B cell (primary cell): ENCODE results near the gene TRIM41. TPM values are rescaled to one million over a fixed set of nuclear protein-coding genes. Genes with fewer than 3 reads are reported as not detected.

Source experiments
- ATAC-seq: fragments of 200-7000 bp; cut with Tn5 transposase; one replicate; pipeline ENCODE4 v1.10.0; 2021; ENCODE audit warnings: low read depth, mild to moderate bottlenecking, moderate number of reproducible peaks, moderate library complexity
- CTCF ChIA-PET: fragments of 350-600 bp; sonication (Branson Sonifier 250); formaldehyde crosslinking; loops from one replicate; lab custom pipeline; 2021; ENCODE audit warnings: antibody characterized with exemption, inconsistent platforms; lab: Charles Lee
- POLR2A ChIA-PET: fragments of 350-600 bp; sonication (Branson Sonifier 250); formaldehyde crosslinking; loops from one replicate; lab custom pipeline; 2021; ENCODE audit warnings: antibody characterized with exemption; lab: Charles Lee
- DNase-seq: peaks from one replicate; pipeline ENCODE4 v3.0.0; 2013
- H2AFZ ChIP-seq: 2 replicates; pipeline ENCODE4 v1.6.1; 2012; ENCODE audit warnings: mild to moderate bottlenecking, low read depth, low read length; ENCODE audit not compliant: insufficient read depth, poor library complexity, severe bottlenecking
- H3K27ac ChIP-seq, 2 donors: 1 replicate in 1 of 2; 2 replicates in 1 of 2; pipeline ENCODE4 v1.5.1; 2012 to 2013; ENCODE audit warnings: low read length in 2 of 2, mild to moderate bottlenecking in 2 of 2, moderate library complexity in 1 of 2
- H3K27me3 ChIP-seq, 4 experiments: fragments of 200-600 bp in 1 of 4; sonication (generic) in 1 of 4; replicated peaks in 1 of 4; 1 replicate in 2 of 4; 2 replicates in 2 of 4; pipeline versions ENCODE4 v1.6.1 to v1.7.0; 2013 to 2016; ENCODE audit warnings: low read length in 3 of 4, mild to moderate bottlenecking in 2 of 4, mixed read lengths in 1 of 4, moderate library complexity in 1 of 4; ENCODE audit not compliant: insufficient read depth in 4 of 4, control insufficient read depth in 3 of 4; ENCODE audit errors: control extremely low read depth in 1 of 4
- H3K36me3 ChIP-seq, 2 experiments: replicated peaks in 1 of 2; 1 replicate in 1 of 2; 2 replicates in 1 of 2; pipeline versions ENCODE4 v1.6.1 to v1.7.1; 2013; ENCODE audit warnings: low read length in 1 of 2; ENCODE audit not compliant: insufficient read depth in 2 of 2, control insufficient read depth in 1 of 2; ENCODE audit errors: control extremely low read depth in 1 of 2, extremely low read depth in 1 of 2
- H3K4me1 ChIP-seq, 2 donors: fragments of 200-600 bp in 1 of 2; sonication (generic) in 1 of 2; 1 replicate in 1 of 2; 2 replicates in 1 of 2; pipeline versions ENCODE4 v1.5.1 to v1.6.1; 2013 to 2017; ENCODE audit warnings: low read length in 2 of 2; ENCODE audit not compliant: control insufficient read depth in 2 of 2, insufficient read depth in 2 of 2
- H3K4me2 ChIP-seq: replicated peaks from 2 replicates; pipeline ENCODE3; 2012; ENCODE audit warnings: mild to moderate bottlenecking, low read depth, low read length; ENCODE audit not compliant: poor library complexity, severe bottlenecking
- H3K4me3 ChIP-seq, 5 experiments: fragments of 200-600 bp in 1 of 5; sonication (generic) in 1 of 5; 1 replicate in 3 of 5; 2 replicates in 2 of 5; pipeline versions ENCODE4 v1.5.1 to v1.7.0; 2011 to 2016; ENCODE audit warnings: low read length in 4 of 5, mild to moderate bottlenecking in 4 of 5, low read depth in 2 of 5, control low read depth in 1 of 5, moderate library complexity in 1 of 5; ENCODE audit not compliant: insufficient read depth in 1 of 5; ENCODE audit errors: control extremely low read depth in 1 of 5, extremely low read depth in 1 of 5
- H3K79me2 ChIP-seq: fragments of 200-600 bp; sonication (generic); one replicate; pipeline ENCODE4 v1.6.0; 2016; ENCODE audit warnings: low read length; ENCODE audit not compliant: control insufficient read depth, insufficient read depth
- H3K9ac ChIP-seq: fragments of 200-600 bp; sonication (generic); 2 replicates; pipeline ENCODE4 v1.6.1; 2017; ENCODE audit warnings: mild to moderate bottlenecking, low read length, moderate library complexity
- H3K9me3 ChIP-seq, 3 donors: one replicate each; pipeline versions ENCODE4 v1.6.1 to v1.7.1; 2013; ENCODE audit warnings: low read length in 2 of 3; ENCODE audit not compliant: control insufficient read depth in 2 of 3, insufficient read depth in 1 of 3; ENCODE audit errors: control extremely low read depth in 1 of 3
- H4K20me1 ChIP-seq: 2 replicates; pipeline ENCODE4 v1.6.0; 2012; ENCODE audit warnings: mild to moderate bottlenecking, low read length; ENCODE audit not compliant: insufficient read depth, control insufficient read depth, poor library complexity, severe bottlenecking
- H3K27ac Mint-ChIP-seq: one replicate; pipeline ENCODE4 v1.8.0; 2021; ENCODE audit warnings: mixed read lengths
- H3K27me3 Mint-ChIP-seq: one replicate; pipeline ENCODE4 v1.8.0; 2021; ENCODE audit warnings: mixed read lengths
- H3K4me1 Mint-ChIP-seq: one replicate; pipeline ENCODE4 v1.8.0; 2021; ENCODE audit warnings: mixed read lengths
- H3K4me3 Mint-ChIP-seq: one replicate; pipeline ENCODE4 v1.8.0; 2021; ENCODE audit warnings: mixed read lengths
- H3K9me3 Mint-ChIP-seq: one replicate; pipeline ENCODE4 v1.8.0; 2022; ENCODE audit warnings: mixed read lengths; ENCODE audit not compliant: insufficient read depth
- EZH2 ChIP-seq: IDR thresholded peaks from 2 replicates; pipeline ENCODE4 v1.6.1; 2012; ENCODE audit warnings: borderline replicate concordance, low read depth, mild to moderate bottlenecking, moderate library complexity, low read length; ENCODE audit not compliant: insufficient read depth, poor library complexity, severe bottlenecking
- WGBS: methylation state at CpG from one replicate; pipeline ENCODE4 v1.1.5; 2013; ENCODE audit warnings: missing lambda C conversion rate; ENCODE audit not compliant: insufficient coverage; 5-methylcytosine and 5-hydroxymethylcytosine counted together
- intact Hi-C: fragments of 100-400 bp; cut with micrococcal nuclease; formaldehyde crosslinking; loops from one replicate; pipeline ENCODE4 v1.10.0; 2022
- polyA plus RNA-seq: library from polyadenylated mRNA; depleted of rRNA; stranded (reverse); fragments of >200 nt; gene quantifications from 2 replicates; pipeline ENCODE4 v1.2.3, GENCODE V29; 2012
- total RNA-seq, 2 donors: library from RNA; stranded (reverse); fragments of 120-200 nt in 1 of 2; gene quantifications; 1 replicate in 1 of 2; 2 replicates in 1 of 2; pipeline versions ENCODE4 v1.2.3 to v1.2.4, GENCODE V29; 2013 to 2022
- TF ChIP-seq, protein P1 (sequence below): fragments of 200-600 bp; IDR thresholded peaks from one replicate; pipeline ENCODE4 v1.8.0; 2022; ENCODE audit warnings: antibody characterized with exemption, mild to moderate bottlenecking

The TRIM41 gene
- total and polyA plus RNA-seq, 2 donors (not counting 1 experiment from before 2014, with no cell fraction given): 28.4 to 44.3 TPM

- H3K27ac ChIP-seq: peak within 1 kb of the TSS; percentile 91 to 92
- no peaks in the 10 kb centered on the region for H3K9me3 ChIP-seq
- peak within 1 kb of the TSS; percentile 70 to 99 (median 98) for H3K4me3 ChIP-seq
- ChIA-PET POLR2A (interaction anchor here (0.8 to 6.9 kb wide), 10 partner anchors 9 to 59 kb away, joined by 3 to 46 read pairs (median 3); partner anchors contain the start of genes TRIM41 and TRIM52), CTCF (interaction anchor here (0.9 to 3.1 kb wide), 7 partner anchors 11 to 59 kb away, joined by 3 to 9 read pairs (median 4); partner anchors contain the start of gene TRIM41)
- peaks cover 57% of the 10 kb centered on the region for H3K79me2 ChIP-seq
- peaks cover 4 to 37% of the 10 kb centered on the region in 2 experiments for H3K36me3 ChIP-seq
- Mint-ChIP-seq H3K27ac (peak within 1 kb of the TSS; percentile 96), H3K27me3 (no peaks in the 10 kb centered on the region), H3K9me3 (no peaks in the 10 kb centered on the region), H3K4me1 (peaks cover 66% of the 10 kb centered on the region), H3K4me3 (peak within 1 kb of the TSS; percentile 99)
- TF ChIP-seq EZH2: no peak
- TF ChIP-seq, protein P1, sequence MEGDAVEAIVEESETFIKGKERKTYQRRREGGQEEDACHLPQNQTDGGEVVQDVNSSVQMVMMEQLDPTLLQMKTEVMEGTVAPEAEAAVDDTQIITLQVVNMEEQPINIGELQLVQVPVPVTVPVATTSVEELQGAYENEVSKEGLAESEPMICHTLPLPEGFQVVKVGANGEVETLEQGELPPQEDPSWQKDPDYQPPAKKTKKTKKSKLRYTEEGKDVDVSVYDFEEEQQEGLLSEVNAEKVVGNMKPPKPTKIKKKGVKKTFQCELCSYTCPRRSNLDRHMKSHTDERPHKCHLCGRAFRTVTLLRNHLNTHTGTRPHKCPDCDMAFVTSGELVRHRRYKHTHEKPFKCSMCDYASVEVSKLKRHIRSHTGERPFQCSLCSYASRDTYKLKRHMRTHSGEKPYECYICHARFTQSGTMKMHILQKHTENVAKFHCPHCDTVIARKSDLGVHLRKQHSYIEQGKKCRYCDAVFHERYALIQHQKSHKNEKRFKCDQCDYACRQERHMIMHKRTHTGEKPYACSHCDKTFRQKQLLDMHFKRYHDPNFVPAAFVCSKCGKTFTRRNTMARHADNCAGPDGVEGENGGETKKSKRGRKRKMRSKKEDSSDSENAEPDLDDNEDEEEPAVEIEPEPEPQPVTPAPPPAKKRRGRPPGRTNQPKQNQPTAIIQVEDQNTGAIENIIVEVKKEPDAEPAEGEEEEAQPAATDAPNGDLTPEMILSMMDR: no peak
- peaks cover 44 to 58% of the 10 kb centered on the region in 2 donors for H3K4me1 ChIP-seq
- H4K20me1 ChIP-seq: peaks cover 37% of the 10 kb centered on the region
- intact Hi-C loops: loop anchor here (1.0 to 5.0 kb wide), 3 partner anchors 20 to 441 kb away; partner anchors contain the start of genes MGAT1, TRIM41 and TRIM7
- peak within 1 kb of the TSS; percentile 83 for H3K4me2 ChIP-seq
- under 1% methylated on average over 47 of the region's 50 CpGs for WGBS
- peak within 1 kb of the TSS; percentile 81 for H2AFZ ChIP-seq
- DNase-seq: peak; percentile 96
- ATAC-seq: peak; percentile 75
- no peaks in the 10 kb centered on the region for H3K27me3 ChIP-seq
- H3K9ac ChIP-seq: peak within 1 kb of the TSS; percentile 76
Measured at GRCh38 chr5:181243564-181244343, 20.7 kb downstream of the TRIM41 start, which contains the start of gene RACK1. Gene RACK1 (minus strand): TSS chr5:181243906. CDS start chr5:181243800, 106 bp downstream.
